Skeletal muscle tissue (tissue), 4 donors: ENCODE data around the gene RRAGD. TPM values are rescaled to one million over a fixed set of nuclear protein-coding genes. Genes with fewer than 3 reads are reported as not detected.

Experiments used
- H3K27ac ChIP-seq: one replicate; pipeline ENCODE4 v1.7.0; 2013; ENCODE audit warnings: mild to moderate bottlenecking, low read depth, low read length, inconsistent platforms
- H3K27me3 ChIP-seq, 3 donors: one replicate each; pipeline ENCODE4 v1.7.0; 2013; ENCODE audit warnings: low read length in 3 of 3; ENCODE audit not compliant: control insufficient read depth in 3 of 3, insufficient read depth in 3 of 3
- H3K36me3 ChIP-seq, 3 donors: one replicate each; pipeline ENCODE4 v1.7.0; 2013; ENCODE audit warnings: low read length in 3 of 3; ENCODE audit not compliant: control insufficient read depth in 3 of 3, insufficient read depth in 3 of 3
- H3K4me1 ChIP-seq, 3 donors: one replicate each; pipeline ENCODE4 v1.7.0; 2013; ENCODE audit warnings: low read length in 3 of 3, mild to moderate bottlenecking in 3 of 3; ENCODE audit not compliant: control insufficient read depth in 3 of 3, insufficient read depth in 3 of 3
- H3K4me3 ChIP-seq, 3 donors: one replicate each; pipeline ENCODE4 v1.7.0; 2013; ENCODE audit warnings: low read length in 3 of 3
- H3K9ac ChIP-seq, 3 donors: one replicate each; pipeline ENCODE4 v1.7.0; 2013; ENCODE audit warnings: low read length in 3 of 3, mild to moderate bottlenecking in 3 of 3, moderate library complexity in 2 of 3, low read depth in 1 of 3
- H3K9me3 ChIP-seq, 3 donors: one replicate each; pipeline ENCODE4 v1.7.0; 2013; ENCODE audit warnings: low read length in 3 of 3; ENCODE audit not compliant: control insufficient read depth in 3 of 3
- total RNA-seq: library from RNA; depleted of rRNA; stranded (reverse); fragments of >200 nt; gene quantifications from one replicate; pipeline ENCODE4 v1.2.3, GENCODE V29; 2014
- donor health status: Osteomylitis.

RRAGD gene
- total RNA-seq, 1 donor from 2014 or later, result 65.8 TPM

DNA sequence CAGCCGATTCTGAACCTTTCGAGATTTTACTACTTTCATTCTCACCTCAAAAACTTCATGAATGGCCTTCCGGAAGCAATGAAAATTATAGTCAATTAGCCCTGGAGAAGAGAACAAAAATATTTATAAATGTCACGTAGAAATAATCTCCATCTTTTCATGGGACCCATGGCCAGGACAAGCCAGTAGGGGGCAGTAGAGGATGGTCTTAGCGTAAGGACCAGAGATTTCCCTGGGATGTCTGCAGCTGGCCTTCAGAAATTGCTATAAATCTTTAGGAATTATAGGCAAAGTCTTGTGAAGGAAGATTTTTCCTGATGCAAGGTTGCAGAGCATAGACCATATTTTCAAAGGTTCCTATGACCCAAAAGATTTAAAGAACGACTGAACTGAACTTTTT is 44.0 kb downstream of the RRAGD start:
- Histone ChIP-seq H3K4me1 (peaks cover 14 to 17% (median 16%) of the 10 kb centered on the region in 3 donors), H3K36me3 (peaks cover 2 to 15% (median 4%) of the 10 kb centered on the region in 3 donors), H3K9ac (no peak overlapping the region), H3K9me3 (no peaks in the 10 kb centered on the region), H3K4me3 (no peak overlapping the region), H3K27ac (no peak overlapping the region), H3K27me3 (no peaks in the 10 kb centered on the region)

DNA sequence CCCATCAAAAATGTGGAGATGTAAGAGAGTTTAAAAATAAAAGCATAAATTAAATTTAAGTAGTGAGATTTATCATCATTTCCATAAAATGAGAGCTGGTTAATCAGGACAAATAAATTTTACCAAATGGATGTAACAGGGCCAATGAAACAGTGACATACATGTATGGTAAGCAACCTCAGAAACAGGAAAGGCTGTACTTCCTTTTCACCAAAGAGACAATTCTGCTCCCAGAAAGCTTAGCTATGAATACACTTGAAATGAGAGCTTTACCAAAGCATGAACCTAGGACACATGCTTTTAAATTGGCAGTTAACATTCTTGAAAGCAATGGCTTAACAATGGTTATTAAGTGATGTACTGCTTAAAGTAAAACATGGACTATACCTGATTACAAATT is 47.5 kb downstream of the RRAGD start:
- Histone ChIP-seq H3K27ac (no peak overlapping the region), H3K27me3 (no peaks in the 10 kb centered on the region), H3K9me3 (no peaks in the 10 kb centered on the region), H3K9ac (no peak overlapping the region), H3K36me3 (peaks cover 0 to 8% (median 0%) of the 10 kb centered on the region in 3 donors), H3K4me1 (peaks cover 5 to 7% (median 6%) of the 10 kb centered on the region in 3 donors), H3K4me3 (no peak overlapping the region)

DNA sequence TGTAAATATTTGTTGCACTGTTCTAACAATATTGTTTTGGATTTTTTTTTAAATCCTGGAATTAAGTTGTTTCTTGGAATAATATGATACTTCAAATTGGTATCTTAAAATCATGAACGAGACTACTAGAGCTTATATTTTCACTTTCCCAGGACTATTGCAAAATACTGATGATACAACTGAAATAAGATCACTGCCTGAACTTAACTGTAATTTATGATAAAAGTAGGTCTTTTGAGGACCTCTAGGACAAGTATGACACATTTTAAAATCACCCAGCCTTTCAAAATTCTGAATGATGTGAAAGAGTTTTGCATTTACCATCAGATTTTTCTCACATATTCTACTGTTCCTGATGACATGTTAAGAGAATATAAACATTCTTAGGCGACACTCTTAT is 50.9 kb downstream of the RRAGD start:
- H3K9me3 ChIP-seq, result no peaks in the 10 kb centered on the region
- no peaks in the 10 kb centered on the region for H3K4me1 ChIP-seq
- H3K27me3 ChIP-seq, result no peaks in the 10 kb centered on the region

DNA sequence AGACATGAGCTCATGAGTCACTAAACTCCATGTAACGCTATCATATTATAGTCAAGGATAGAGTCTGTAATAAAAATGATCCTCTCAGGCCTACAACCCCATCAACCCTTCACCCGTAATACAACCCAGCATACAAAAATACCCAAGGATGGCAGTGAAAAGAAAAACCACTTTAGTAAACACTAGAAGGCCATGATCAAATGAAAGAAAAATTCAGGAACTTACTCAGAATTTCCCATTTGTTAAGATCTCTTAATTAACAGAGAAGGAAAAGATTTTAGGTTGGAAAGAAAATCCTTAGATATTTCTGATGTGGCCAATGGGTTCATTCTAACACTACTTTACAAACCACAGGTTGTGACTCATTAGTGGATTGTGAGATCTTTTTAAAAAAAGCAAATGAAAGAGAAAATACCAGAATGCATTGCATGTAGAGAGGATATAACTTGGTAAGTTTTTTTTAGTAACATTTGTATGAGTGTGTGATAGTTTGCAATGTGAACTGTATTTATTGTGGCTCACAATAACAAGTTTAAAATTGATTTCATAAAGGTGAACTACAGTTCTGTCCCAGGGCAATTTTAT is 51.6 kb downstream of the RRAGD start:
- Histone ChIP-seq H3K27ac (no peak overlapping the region), H3K9me3 (no peaks in the 10 kb centered on the region), H3K4me3 (no peak overlapping the region), H3K4me1 (no peaks in the 10 kb centered on the region), H3K27me3 (no peaks in the 10 kb centered on the region), H3K9ac (no peak overlapping the region), H3K36me3 (no peaks in the 10 kb centered on the region)

More for the DNA sequence above, 50.9 kb downstream of the RRAGD start:
- Histone ChIP-seq H3K9ac (no peak overlapping the region), H3K36me3 (peaks cover 0 to 4% (median 0%) of the 10 kb centered on the region in 3 donors), H3K27ac (no peak overlapping the region), H3K4me3 (no peak overlapping the region)

DNA sequence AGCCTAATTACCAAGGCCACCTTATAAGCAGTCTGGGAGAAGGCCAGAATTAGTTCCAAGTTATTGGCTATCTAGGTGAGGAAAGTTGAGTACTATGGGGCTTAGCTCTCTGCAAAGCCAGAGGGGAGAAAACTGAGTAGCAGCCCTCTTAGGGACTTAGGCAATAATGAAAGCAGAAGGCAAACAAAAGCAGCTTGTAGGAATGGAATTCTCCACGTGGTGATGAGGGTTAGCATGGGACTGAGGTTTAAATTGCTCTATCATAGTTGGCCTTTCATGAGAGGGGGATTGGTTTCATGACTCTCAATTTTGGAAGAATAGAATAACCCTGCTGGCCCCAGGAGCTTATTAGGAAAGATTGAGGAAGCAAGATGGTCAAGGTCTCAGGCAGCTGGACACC is 52.5 kb downstream of the RRAGD start:
- Histone ChIP-seq H3K4me3 (no peak overlapping the region), H3K4me1 (no peaks in the 10 kb centered on the region), H3K36me3 (no peaks in the 10 kb centered on the region), H3K27me3 (no peaks in the 10 kb centered on the region), H3K9ac (no peak overlapping the region), H3K27ac (no peak overlapping the region), H3K9me3 (no peaks in the 10 kb centered on the region)

DNA sequence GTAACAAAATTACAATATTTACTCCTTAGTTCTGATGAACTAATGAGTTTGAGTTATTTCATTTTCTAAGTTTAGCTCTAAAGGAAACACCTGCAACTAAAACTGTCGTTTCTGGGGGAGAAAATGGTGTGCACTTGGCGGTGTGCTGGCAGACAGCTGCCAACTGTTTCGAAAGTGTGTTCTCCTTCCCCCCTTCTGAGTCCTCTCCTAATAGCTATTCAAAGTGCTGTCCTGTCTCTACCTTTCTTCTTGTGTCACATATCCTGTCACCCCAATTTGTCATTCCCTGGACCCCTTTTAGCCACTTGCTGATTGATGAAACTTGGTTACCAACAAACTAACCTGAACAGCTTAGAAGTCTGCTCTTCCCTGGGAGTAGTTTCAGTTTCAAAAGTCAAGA is 54.7 kb downstream of the RRAGD start:
- H3K4me1 ChIP-seq, result no peaks in the 10 kb centered on the region
- peak overlapping the region in 2 of 3 donors; percentile 13 to 31 for H3K4me3 ChIP-seq
- no peak overlapping the region for H3K9ac ChIP-seq
- H3K27me3 ChIP-seq, result no peaks in the 10 kb centered on the region
- no peak overlapping the region for H3K27ac ChIP-seq
- no peaks in the 10 kb centered on the region for H3K36me3 ChIP-seq
- no peaks in the 10 kb centered on the region for H3K9me3 ChIP-seq

DNA sequence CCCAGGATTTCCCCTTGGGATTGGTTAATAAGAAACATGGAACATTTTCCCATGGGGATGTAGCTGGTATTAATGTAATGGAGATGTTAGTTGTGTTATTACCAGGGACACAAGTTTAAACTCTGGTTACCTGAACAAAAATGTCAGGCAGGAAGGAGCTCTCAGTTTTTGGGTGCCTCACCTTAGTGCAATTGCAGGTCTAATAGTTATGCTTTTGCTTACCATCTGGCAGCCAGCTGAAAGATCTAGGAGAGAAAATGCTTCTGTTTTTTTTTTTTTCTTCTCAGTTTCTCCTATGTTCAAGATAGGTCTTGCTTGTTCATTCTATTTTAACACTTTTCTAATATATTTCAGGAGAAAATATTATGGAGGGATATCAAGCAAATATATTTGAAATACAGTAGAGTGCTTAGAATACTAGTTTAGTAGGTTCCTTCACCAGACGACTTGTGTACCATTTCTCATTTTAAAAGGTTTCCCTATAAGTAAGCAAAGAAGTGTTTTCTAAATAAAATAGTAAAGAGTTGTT is 55.4 kb downstream of the RRAGD start:
- Histone ChIP-seq H3K9ac (no peak overlapping the region), H3K4me3 (no peak overlapping the region), H3K9me3 (no peaks in the 10 kb centered on the region), H3K4me1 (no peaks in the 10 kb centered on the region), H3K27ac (no peak overlapping the region), H3K27me3 (no peaks in the 10 kb centered on the region), H3K36me3 (no peaks in the 10 kb centered on the region)

DNA sequence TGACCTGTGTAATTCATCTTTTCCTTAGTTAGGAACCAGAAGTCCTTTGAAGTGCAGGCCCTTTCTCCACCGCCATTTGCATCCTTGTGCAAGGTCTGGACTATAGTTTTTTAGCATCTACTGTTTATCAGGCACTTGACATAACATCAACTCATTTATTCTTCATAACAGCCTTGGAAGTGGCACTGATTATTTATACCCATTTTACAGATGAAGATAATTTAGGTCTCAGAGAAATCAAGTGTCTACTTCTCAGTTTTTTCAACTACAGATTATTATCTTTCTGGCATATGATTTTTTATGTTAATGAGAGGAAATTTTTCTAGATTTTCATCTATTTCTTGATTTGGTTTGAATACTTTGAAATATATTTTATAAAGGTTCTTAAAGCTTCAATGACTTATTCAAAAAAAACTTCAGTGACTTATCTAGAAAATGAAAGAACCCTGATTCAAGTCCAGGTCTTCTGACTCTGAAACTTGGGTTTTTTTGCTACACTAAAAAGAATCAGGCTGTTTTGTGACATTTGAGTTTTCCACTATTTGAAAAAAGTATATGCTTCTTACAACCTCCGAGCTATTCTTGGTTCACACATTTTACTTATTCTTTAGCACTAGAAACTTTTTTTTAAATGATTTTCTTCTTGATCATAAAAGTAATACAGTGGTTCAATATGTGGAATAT is 56.4 kb downstream of the RRAGD start:
- no peaks in the 10 kb centered on the region for H3K27me3 ChIP-seq
- H3K4me3 ChIP-seq, result no peak overlapping the region
- H3K9ac ChIP-seq, result no peak overlapping the region
- peaks cover 5 to 8% (median 5%) of the 10 kb centered on the region in 3 donors for H3K4me1 ChIP-seq
- no peaks in the 10 kb centered on the region for H3K9me3 ChIP-seq
- H3K36me3 ChIP-seq, result no peaks in the 10 kb centered on the region
- H3K27ac ChIP-seq, result no peak overlapping the region

DNA sequence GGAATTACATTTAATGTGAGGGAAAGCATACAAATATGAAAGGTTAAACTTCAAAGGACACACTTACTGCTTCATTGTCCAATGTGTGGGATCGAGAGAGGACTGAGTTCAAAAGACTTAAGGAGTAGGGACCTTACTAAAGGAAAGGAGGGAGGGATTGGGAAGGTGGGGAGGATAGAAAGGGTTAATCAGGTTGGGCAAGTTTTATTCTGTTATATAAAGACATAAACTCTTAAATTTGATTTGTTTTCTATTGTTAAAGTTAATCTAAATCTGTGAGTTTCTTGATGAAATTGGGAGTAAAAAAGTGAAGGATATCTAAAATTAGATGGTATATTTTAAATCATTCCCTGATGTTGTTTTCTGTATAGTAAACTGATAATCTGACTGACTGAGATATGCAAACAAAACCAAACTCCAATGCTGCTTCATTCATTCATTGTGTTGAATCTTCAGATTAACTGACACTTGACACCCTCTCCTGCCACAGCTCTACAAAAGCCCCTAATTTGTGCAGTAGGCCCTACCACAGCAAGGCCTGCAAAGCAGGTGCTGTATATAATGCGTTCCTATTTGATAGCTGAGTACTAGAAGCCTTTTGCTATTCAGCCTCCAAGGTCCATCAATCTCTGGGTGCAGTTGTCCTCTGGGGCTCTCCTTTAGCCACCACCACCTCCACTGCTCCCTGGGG is 58.2 kb downstream of the RRAGD start:
- peaks cover 12 to 20% (median 18%) of the 10 kb centered on the region in 3 donors for H3K4me1 ChIP-seq
- no peak overlapping the region for H3K4me3 ChIP-seq
- no peak overlapping the region for H3K9ac ChIP-seq
- no peaks in the 10 kb centered on the region for H3K9me3 ChIP-seq
- H3K36me3 ChIP-seq, result no peaks in the 10 kb centered on the region
- no peak overlapping the region for H3K27ac ChIP-seq
- H3K27me3 ChIP-seq, result no peaks in the 10 kb centered on the region

DNA sequence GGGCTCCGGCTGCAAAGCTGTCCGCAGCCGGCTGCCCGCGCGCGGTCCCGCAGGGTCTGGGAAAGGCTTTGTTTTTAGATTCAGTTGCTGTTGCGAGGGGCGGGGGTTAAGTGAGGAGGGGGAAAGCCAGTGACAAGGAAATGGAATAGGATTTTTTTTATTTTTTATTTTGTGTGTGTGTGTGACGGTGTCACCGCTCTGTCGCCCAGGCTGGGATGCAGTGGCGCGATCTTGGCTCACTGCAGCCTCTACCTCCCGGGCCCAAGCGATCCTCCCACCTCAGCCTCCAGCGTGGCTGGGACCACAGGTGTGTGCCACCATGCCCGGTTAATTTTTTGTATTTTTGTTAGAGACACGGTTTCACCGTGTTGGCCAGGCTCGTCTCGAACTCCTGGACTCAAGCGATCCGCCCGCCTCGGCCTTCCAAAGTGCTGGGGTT is 58.9 kb downstream of the RRAGD start:
- Histone ChIP-seq H3K9ac (peak overlapping the region; percentile 89 to 99 (median 99)), H3K9me3 (no peaks in the 10 kb centered on the region), H3K4me1 (peaks cover 16 to 27% (median 25%) of the 10 kb centered on the region in 3 donors), H3K36me3 (no peaks in the 10 kb centered on the region), H3K4me3 (peak overlapping the region; percentile 62 to 94 (median 78)), H3K27me3 (no peaks in the 10 kb centered on the region), H3K27ac (peak overlapping the region; percentile 97)
